ENCODE results near the gene RPL5.

GRCh38 chr1:92883297-92883696 is 51.5 kb downstream of the RPL5 start:
- TF ChIP-seq CTCF (optimal IDR thresholded peaks at IDR 0.05 in 1 of 3, IDR thresholded peaks at IDR 0.05 in 1 of 3, conservative IDR thresholded peaks at IDR 0.05 in 1 of 3; ENCODE audit: extremely low read depth in 1 of 3, insufficient read depth in 2 of 3, low read length in 3 of 3) (no peak), EZH2 (IDR thresholded peaks at IDR 0.05; ENCODE audit: low read length) (no peak)

Measured in keratinocyte (primary cell).